T-cell (primary cell): ENCODE results near the gene MTMR6. TPM values are rescaled to one million over a fixed set of nuclear protein-coding genes. Genes with fewer than 3 reads are reported as not detected.
"Not testable (repeated sequence)": the region's sequence is repeated elsewhere in the genome, so short reads cannot be mapped to it uniquely, and the experiment has no call there.

Experiments used
- ATAC-seq, 4 experiments: fragments of 200-7000 bp in 3 of 4; fragments of 150-1000 bp in 1 of 4; cut with Tn5 transposase; replicated peaks in 1 of 4; 1 replicate in 3 of 4; 2 replicates in 1 of 4; pipeline ENCODE4 v1.10.0; 2021; ENCODE audit warnings: moderate library complexity in 3 of 4, mild to moderate bottlenecking in 2 of 4, moderate number of reproducible peaks in 1 of 4
- CTCF ChIA-PET, 2 donors: fragments of 300-600 bp; sonication (Branson Sonifier 250); formaldehyde crosslinking; loops; one replicate each; lab custom pipeline; 2022; ENCODE audit warnings: antibody characterized with exemption in 2 of 2; lab: Charles Lee
- POLR2A ChIA-PET, 2 donors: fragments of 300-600 bp; sonication (Branson Sonifier 250); formaldehyde crosslinking; loops; one replicate each; lab custom pipeline; 2022; ENCODE audit warnings: antibody characterized with exemption in 2 of 2; lab: Charles Lee
- DNase-seq, 35 experiments: peaks; one replicate each; pipeline versions ENCODE4 v3.0.0 to v3.0.0-alpha.2; 2013 to 2023
- H3K27ac ChIP-seq: one replicate; pipeline ENCODE4 v1.5.1; 2013; ENCODE audit warnings: low read length
- H3K27me3 ChIP-seq, 2 experiments: replicated peaks in 1 of 2; 1 replicate in 1 of 2; 2 replicates in 1 of 2; pipeline versions ENCODE4 v1.6.1 to v1.7.0; 2013; ENCODE audit warnings: low read length in 1 of 2, mixed read lengths in 1 of 2; ENCODE audit not compliant: control insufficient read depth in 2 of 2, insufficient read depth in 2 of 2; ENCODE audit errors: extremely low read depth in 1 of 2
- H3K36me3 ChIP-seq, 2 donors: 1 replicate in 1 of 2; 2 replicates in 1 of 2; pipeline versions ENCODE4 v1.6.1 to v1.7.0; 2013; ENCODE audit warnings: low read length in 1 of 2; ENCODE audit not compliant: control insufficient read depth in 2 of 2, insufficient read depth in 1 of 2; ENCODE audit errors: extremely low read depth in 1 of 2
- H3K4me1 ChIP-seq, 2 experiments: 1 replicate in 1 of 2; 2 replicates in 1 of 2; pipeline versions ENCODE4 v1.6.1 to v1.7.0; 2013; ENCODE audit warnings: low read length in 2 of 2, mixed read lengths in 1 of 2; ENCODE audit not compliant: insufficient read depth in 2 of 2, control insufficient read depth in 1 of 2; ENCODE audit errors: extremely low read depth in 1 of 2
- H3K4me3 ChIP-seq, 2 donors: 1 replicate in 1 of 2; 2 replicates in 1 of 2; pipeline versions ENCODE4 v1.5.1 to v1.7.0; 2013; ENCODE audit warnings: mild to moderate bottlenecking in 2 of 2, low read length in 1 of 2, moderate library complexity in 1 of 2; ENCODE audit not compliant: control insufficient read depth in 1 of 2; ENCODE audit errors: extremely low read depth in 1 of 2
- H3K9me3 ChIP-seq: 2 replicates; pipeline ENCODE4 v1.7.0; 2013
- H3K27ac Mint-ChIP-seq, 2 donors: one replicate each; pipeline ENCODE4 v1.8.0; 2020 to 2021; ENCODE audit warnings: mild to moderate bottlenecking in 2 of 2, mixed read lengths in 2 of 2
- H3K27me3 Mint-ChIP-seq, 2 donors: one replicate each; pipeline ENCODE4 v1.8.0; 2021 to 2022; ENCODE audit warnings: mixed read lengths in 2 of 2
- H3K36me3 Mint-ChIP-seq: one replicate; pipeline ENCODE4 v1.8.0; 2021; ENCODE audit warnings: mixed read lengths
- H3K4me1 Mint-ChIP-seq, 3 donors: one replicate each; pipeline ENCODE4 v1.8.0; 2020 to 2022; ENCODE audit warnings: mixed read lengths in 3 of 3, mild to moderate bottlenecking in 1 of 3
- H3K4me3 Mint-ChIP-seq, 3 donors: one replicate each; pipeline ENCODE4 v1.8.0; 2020 to 2022; ENCODE audit warnings: mild to moderate bottlenecking in 3 of 3, mixed read lengths in 3 of 3, moderate library complexity in 3 of 3
- H3K9me3 Mint-ChIP-seq, 3 donors: one replicate each; pipeline ENCODE4 v1.8.0; 2020 to 2022; ENCODE audit warnings: mixed read lengths in 3 of 3
- WGBS: methylation state at CpG from one replicate; pipeline ENCODE4 v1.1.5; 2013; ENCODE audit warnings: missing lambda C conversion rate; ENCODE audit not compliant: insufficient coverage; 5-methylcytosine and 5-hydroxymethylcytosine counted together
- total RNA-seq, 35 experiments: library from RNA in 6 of 35; stranded (reverse) in 6 of 35; fragments of 120-200 nt in 1 of 35; gene quantifications; one replicate each; pipeline versions ENCODE4 v1.2.1 to v1.2.4 and lab custom pipeline; 2013 to 2026

MTMR6 gene
- total RNA-seq, 5 donors from 2014 or later (not counting 1 experiment from before 2014, with no cell fraction given): 15.6 to 19.2 (median 16.3) TPM

DNA sequence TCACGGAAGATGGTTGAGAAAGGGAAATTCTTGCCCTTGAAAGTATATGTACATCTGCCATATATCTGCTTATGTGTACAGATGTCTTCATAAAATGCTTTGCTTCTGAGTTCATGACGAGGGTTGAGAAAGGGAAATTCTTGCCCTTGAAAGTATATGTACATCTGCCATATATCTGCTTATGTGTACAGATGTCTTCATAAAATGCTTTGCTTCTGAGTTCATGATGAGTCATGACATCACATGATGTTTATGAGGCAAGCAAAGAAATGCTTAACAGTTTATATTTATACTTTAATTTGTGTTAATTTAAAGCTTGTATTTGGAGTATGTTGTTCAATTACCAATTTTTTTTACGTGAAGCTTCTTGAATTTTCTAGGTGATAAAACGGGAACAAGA, 31.7 kb upstream of the MTMR6 start:
- H3K4me3 Mint-ChIP-seq, H3K4me1 ChIP-seq, ATAC-seq, DNase-seq, H3K27me3 ChIP-seq, CTCF ChIA-PET, H3K4me1 Mint-ChIP-seq, H3K9me3 ChIP-seq, H3K27me3 Mint-ChIP-seq, H3K9me3 Mint-ChIP-seq, H3K27ac ChIP-seq, H3K4me3 ChIP-seq, POLR2A ChIA-PET, H3K27ac Mint-ChIP-seq: not testable (repeated sequence)
- peaks cover 2 to 57% of the 10 kb centered on the region in 2 donors for H3K36me3 ChIP-seq
- peaks cover 38% of the 10 kb centered on the region for H3K36me3 Mint-ChIP-seq
- no CpG with 5 or more reads among the region's 4 CpGs for WGBS

DNA sequence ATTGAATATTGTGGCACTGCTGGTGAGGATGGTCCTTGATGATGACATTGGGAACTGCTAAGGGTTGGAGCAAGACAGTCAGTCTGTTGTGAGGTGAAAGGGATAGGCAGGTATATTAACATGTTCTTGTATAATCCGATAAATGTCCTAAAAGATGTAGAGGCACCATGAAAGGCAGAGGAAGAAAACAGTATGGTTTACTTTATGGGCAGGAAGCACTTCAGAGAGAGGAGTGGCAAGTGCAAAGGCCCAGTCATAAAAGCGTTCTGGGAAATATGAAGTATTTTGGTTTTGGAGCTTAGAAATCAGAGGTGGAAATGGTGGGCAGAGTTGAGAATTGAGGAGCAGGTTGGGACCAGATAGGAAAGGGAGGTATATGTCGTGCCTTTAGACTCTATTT, 23.6 kb upstream of the MTMR6 start:
- H3K27ac Mint-ChIP-seq: no peak overlapping the region
- POLR2A ChIA-PET: interaction anchor here in 1 of 2 donors (0.6 kb wide), 1 partner anchor 9 kb away, joined by 5 read pairs; no protein-coding TSS in a partner anchor
- Histone ChIP-seq H3K27ac (no peak overlapping the region), H3K4me3 (no peak overlapping the region), H3K27me3 (no peaks in the 10 kb centered on the region), H3K36me3 (peaks cover 9 to 55% of the 10 kb centered on the region in 2 donors), H3K9me3 (no peaks in the 10 kb centered on the region), H3K4me1 (peaks cover 0 to 3% of the 10 kb centered on the region in 2 experiments)
- peaks cover 10 to 20% (median 17%) of the 10 kb centered on the region in 3 donors for H3K4me1 Mint-ChIP-seq
- H3K36me3 Mint-ChIP-seq: peaks cover 48% of the 10 kb centered on the region
- H3K4me3 Mint-ChIP-seq: no peak overlapping the region
- H3K27me3 Mint-ChIP-seq: no peaks in the 10 kb centered on the region
- CTCF ChIA-PET: interaction anchor here (0.7 to 1.1 kb wide), 2 partner anchors 25 to 30 kb away, joined by 3 read pairs; no protein-coding TSS in a partner anchor
- WGBS: 100% methylated on average over 2 of the region's 3 CpGs
- ATAC-seq (no peak), DNase-seq (no peak)
- no peaks in the 10 kb centered on the region for H3K9me3 Mint-ChIP-seq

DNA sequence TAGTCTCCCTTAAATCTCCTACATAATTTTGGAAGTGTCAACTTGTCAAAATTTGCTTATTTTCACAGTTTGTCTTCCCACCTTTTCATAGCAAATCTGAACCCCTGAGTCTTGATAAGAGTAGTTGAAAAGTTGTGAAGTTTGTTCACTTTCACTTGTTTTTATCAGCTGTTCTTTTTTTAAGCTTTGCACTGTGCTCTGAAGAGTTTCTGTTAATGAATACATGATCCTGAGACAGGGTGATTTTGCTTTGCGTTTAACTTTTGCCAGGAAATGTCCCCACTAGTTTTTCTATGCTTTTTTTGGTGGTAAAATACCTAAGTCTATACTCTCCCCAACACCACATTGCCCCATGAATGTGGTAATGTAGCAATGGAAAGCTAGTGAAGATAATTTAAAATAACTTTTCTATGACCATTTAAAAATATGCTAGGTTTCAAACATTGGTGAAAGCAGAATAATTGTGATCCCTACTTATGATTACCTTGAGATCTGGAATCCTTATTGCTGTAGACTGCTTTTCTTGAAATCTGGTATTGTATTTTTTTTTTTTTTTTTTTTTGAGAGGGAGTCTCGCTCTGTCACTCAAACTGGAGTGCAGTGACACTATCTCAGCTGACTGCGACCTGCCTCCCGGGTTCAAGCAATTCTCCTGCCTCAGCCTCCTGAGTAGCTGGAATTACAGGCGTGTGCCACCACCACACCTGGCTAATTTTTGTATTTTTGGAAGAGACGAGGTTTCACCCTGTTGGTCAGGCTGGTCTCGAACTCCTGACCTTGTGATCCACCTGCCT, 19.6 kb upstream of the MTMR6 start:
- Mint-ChIP-seq H3K36me3 (peaks cover 32% of the 10 kb centered on the region), H3K27me3 (no peaks in the 10 kb centered on the region), H3K4me1 (peaks cover 40 to 48% (median 42%) of the 10 kb centered on the region in 3 donors), H3K27ac (no peak overlapping the region), H3K9me3 (no peaks in the 10 kb centered on the region), H3K4me3 (no peak overlapping the region)
- Histone ChIP-seq H3K27me3 (no peaks in the 10 kb centered on the region), H3K27ac (no peak overlapping the region), H3K9me3 (no peaks in the 10 kb centered on the region), H3K36me3 (peaks cover 9 to 36% of the 10 kb centered on the region in 2 donors), H3K4me3 (no peak overlapping the region), H3K4me1 (peaks cover 9% of the 10 kb centered on the region in 2 experiments)
- WGBS: 93% methylated on average over 2 of the region's 7 CpGs
- ChIA-PET CTCF (interaction anchor here in 1 of 2 donors (0.6 to 0.7 kb wide), 2 partner anchors 17 to 28 kb away, joined by 3 to 5 read pairs; no protein-coding TSS in a partner anchor), POLR2A (interaction anchor here (0.6 to 0.7 kb wide), 3 partner anchors 16 to 54 kb away, joined by 3 to 12 read pairs (median 3); no protein-coding TSS in a partner anchor)
- ATAC-seq (no peak), DNase-seq (no peak)

DNA sequence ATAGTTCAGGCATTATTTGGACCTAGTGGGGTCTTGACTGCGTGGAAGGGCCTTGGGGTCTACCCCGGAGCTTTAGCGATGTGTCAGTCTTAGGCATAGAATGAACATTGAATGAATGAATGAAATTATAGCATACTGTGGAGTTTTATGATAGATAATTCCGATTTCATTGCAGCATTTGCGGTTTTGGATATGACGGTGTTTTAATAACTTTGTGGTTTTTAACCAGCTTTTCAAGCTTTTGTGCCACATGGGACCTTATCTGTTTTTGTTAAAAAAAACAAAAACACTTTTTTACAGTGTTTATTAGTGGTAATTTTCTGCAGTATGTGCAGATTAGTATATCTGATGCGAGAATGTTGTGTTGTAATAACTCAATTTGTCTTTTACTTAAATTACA, 14.8 kb upstream of the MTMR6 start:
- Mint-ChIP-seq H3K36me3 (peaks cover 10% of the 10 kb centered on the region), H3K9me3 (no peaks in the 10 kb centered on the region), H3K27ac (peak overlapping the region; percentile 93 to 94), H3K4me3 (peak overlapping the region; percentile 88 to 91 (median 89)), H3K27me3 (peaks cover 0 to 1% of the 10 kb centered on the region in 2 donors), H3K4me1 (peaks cover 37 to 48% (median 44%) of the 10 kb centered on the region in 3 donors)
- DNase-seq: no peak
- Histone ChIP-seq H3K4me1 (peaks cover 12 to 17% of the 10 kb centered on the region in 2 experiments), H3K27ac (peak overlapping the region; percentile 93), H3K9me3 (no peaks in the 10 kb centered on the region), H3K27me3 (peaks cover 0 to 8% of the 10 kb centered on the region in 2 experiments), H3K36me3 (peaks cover 0 to 10% of the 10 kb centered on the region in 2 donors), H3K4me3 (peak overlapping the region; percentile 83 to 91)
- 0% methylated on average over 2 of the region's 7 CpGs for WGBS
- ChIA-PET CTCF (interaction anchor here in 1 of 2 donors (1.1 to 3.6 kb wide), 2 partner anchors 15 to 18 kb away, joined by 6 to 13 read pairs; partner anchors contain the start of gene MTMR6), POLR2A (interaction anchor here (0.6 to 1.2 kb wide), 7 partner anchors 9 to 988 kb away, joined by 3 to 8 read pairs (median 5); partner anchors contain the start of gene MTMR6 (in 1 of the 2))
- no peak for ATAC-seq

DNA sequence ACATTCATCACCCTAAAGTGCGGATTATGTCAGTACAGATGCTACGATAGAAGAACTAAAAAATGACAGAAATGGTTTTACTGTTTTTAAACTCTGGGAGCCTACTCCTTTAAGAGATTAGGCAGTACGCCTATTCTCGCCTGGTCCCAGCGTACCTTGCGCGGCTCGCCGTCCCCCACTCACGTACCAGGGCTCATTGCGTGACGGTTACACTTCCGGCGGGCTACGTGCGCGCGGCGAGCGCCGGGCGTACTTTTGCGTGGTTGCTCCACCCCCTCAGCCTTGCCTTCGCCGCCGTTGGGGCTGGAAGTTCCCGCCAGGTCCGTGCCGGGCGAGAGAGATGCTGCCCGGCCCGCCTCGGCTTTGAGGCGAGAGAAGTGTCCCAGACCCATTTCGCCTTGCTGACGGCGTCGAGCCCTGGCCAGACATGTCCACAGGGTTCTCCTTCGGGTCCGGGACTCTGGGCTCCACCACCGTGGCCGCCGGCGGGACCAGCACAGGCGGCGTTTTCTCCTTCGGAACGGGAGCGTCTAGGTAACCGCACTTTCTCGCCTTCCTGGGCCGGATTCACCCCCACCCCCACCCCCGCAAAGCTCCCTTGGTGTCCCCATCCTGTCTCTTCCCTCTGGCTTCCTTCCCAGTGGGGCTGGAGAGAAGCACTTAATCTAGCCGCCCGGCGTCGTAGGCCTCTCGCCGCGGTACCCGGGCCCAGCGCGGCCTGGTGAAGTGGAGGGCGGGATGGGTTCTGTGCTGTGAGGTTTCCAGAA, 14.2 kb upstream of the MTMR6 start, which contains the start of gene NUP58:
TSS of gene NUP58 (plus strand) at position 279 of the 767 bp plus-strand sequence. CDS start at position 428, 149 bp downstream.
- ChIA-PET CTCF (interaction anchor here in 1 of 2 donors (1.0 to 3.6 kb wide), 2 partner anchors 14 kb away, joined by 3 to 13 read pairs; partner anchors contain the start of gene MTMR6), POLR2A (interaction anchor here (0.6 to 1.2 kb wide), 5 partner anchors 9 to 987 kb away, joined by 3 to 8 read pairs (median 6); partner anchors contain the start of gene MTMR6 (in 1 of the 2))
- peaks cover 0 to 10% of the 10 kb centered on the region in 2 donors for H3K36me3 ChIP-seq
- DNase-seq (peak; percentile 83 to 97 (median 92)), ATAC-seq (peak; percentile 98 to 100 (median 99))
- Mint-ChIP-seq H3K9me3 (no peaks in the 10 kb centered on the region), H3K4me1 (peaks cover 34 to 44% (median 40%) of the 10 kb centered on the region in 3 donors), H3K4me3 (peak within 1 kb of the TSS; percentile 88 to 91 (median 89)), H3K36me3 (peaks cover 8% of the 10 kb centered on the region), H3K27me3 (peaks cover 5 to 6% of the 10 kb centered on the region in 2 donors), H3K27ac (peak within 1 kb of the TSS; percentile 93 to 94)
- WGBS: under 1% methylated on average over 60 of the region's 64 CpGs
- H3K27ac ChIP-seq: peak within 1 kb of the TSS; percentile 93
- H3K9me3 ChIP-seq: no peaks in the 10 kb centered on the region
- peak within 1 kb of the TSS; percentile 83 to 91 for H3K4me3 ChIP-seq
- H3K27me3 ChIP-seq: peaks cover 2 to 8% of the 10 kb centered on the region in 2 experiments
- peaks cover 12 to 16% of the 10 kb centered on the region in 2 experiments for H3K4me1 ChIP-seq
